Nephron (organoid): ENCODE results near the gene PRRC2B.

Experiments used
- H3K27ac Mint-ChIP-seq, 3 experiments: 2 replicates each; pipeline ENCODE4 v1.8.0; 2020; ENCODE audit warnings: mixed read lengths in 3 of 3, mild to moderate bottlenecking in 2 of 3, moderate library complexity in 1 of 3
- H3K27me3 Mint-ChIP-seq: 2 replicates; pipeline ENCODE4 v1.8.0; 2021; ENCODE audit warnings: low read depth, mild to moderate bottlenecking, moderate library complexity, mixed read lengths
- H3K36me3 Mint-ChIP-seq: 2 replicates; pipeline ENCODE4 v1.8.0; 2020; ENCODE audit warnings: low read depth, mixed read lengths
- H3K4me1 Mint-ChIP-seq: 2 replicates; pipeline ENCODE4 v1.8.0; 2020; ENCODE audit warnings: mixed read lengths
- H3K4me3 Mint-ChIP-seq, 3 experiments: 2 replicates each; pipeline ENCODE4 v1.8.0; 2020; ENCODE audit warnings: mild to moderate bottlenecking in 3 of 3, mixed read lengths in 3 of 3, moderate library complexity in 2 of 3
- H3K9me3 Mint-ChIP-seq: 2 replicates; pipeline ENCODE4 v1.8.0; 2020; ENCODE audit warnings: mixed read lengths
- CTCF ChIP-seq, 3 experiments: fragments of 200-600 bp; sonication (generic); IDR thresholded peaks; one replicate each; pipeline ENCODE4 v1.5.0; 2021; ENCODE audit warnings: antibody characterized with exemption in 3 of 3; ENCODE audit not compliant: unreplicated experiment in 3 of 3

Gene PRRC2B

GRCh38 chr9:131500939-131501541 lies 107.2 kb downstream of the PRRC2B start:
- Mint-ChIP-seq H3K36me3 (peaks cover 45% of the 10 kb centered on the region), H3K9me3 (no peaks in the 10 kb centered on the region), H3K27ac (peak overlapping the region; percentile 37 to 68 (median 49)), H3K4me1 (peaks cover 13% of the 10 kb centered on the region), H3K27me3 (no peaks in the 10 kb centered on the region), H3K4me3 (peak overlapping the region; percentile 81 to 90 (median 89))
- TF ChIP-seq CTCF (IDR thresholded peaks at IDR 0.05; ENCODE audit: unreplicated experiment in 3 of 3), result no peak

DNA sequence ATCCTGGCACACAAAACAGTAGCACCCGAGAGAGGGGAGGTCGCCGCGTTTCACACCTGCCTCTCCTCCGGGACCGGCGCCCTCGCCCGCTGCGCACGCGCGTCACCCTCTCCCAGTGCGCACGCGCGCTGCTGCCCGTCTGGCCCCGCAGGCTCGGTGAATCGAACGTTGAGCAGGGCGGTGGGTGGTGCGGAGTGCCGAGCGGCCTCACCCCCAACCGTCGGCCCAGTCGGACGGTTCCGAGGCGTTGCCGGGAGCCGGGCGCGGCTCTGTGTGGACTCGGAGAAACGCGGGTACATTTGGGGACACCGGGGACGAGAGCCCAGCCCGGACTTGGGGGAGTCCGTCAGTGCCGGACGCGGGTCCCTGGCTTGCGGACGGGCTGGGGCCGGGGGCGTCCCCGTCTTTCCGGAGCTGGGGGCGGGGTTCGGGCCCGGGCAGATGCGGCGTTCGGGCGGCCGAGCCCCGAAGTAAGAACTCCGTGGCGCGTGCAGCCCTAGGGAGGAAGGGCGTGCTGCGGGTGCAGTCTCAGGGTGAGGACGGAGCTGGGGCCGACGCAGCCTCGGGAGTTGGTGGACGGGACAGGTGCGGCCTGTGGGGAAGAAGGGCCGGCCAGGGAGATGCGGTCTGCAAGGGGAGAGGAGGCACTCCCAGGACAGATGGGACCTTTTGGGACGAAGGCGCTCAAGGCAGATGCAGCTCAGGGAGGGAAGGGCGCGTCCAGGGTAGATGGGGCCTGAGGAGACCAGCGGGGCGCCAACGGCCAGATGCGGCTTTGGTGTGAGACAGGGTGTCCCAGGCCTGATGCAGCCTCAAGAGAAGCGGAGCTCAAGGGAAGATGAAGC lies 109.1 kb downstream of the PRRC2B start, which contains the start of gene POMT1:
TSS of gene POMT1 (plus strand) at position 138 of the 845 bp plus-strand sequence. CDS start 1,301 bp downstream, outside the sequence.
- Mint-ChIP-seq H3K36me3 (peaks cover 42% of the 10 kb centered on the region), H3K4me1 (peaks cover 13% of the 10 kb centered on the region), H3K27ac (peak within 1 kb of the TSS; percentile 44 to 79 (median 57)), H3K27me3 (no peaks in the 10 kb centered on the region), H3K9me3 (no peaks in the 10 kb centered on the region), H3K4me3 (peak within 1 kb of the TSS; percentile 90 to 93 (median 93))
- no peak for TF ChIP-seq CTCF (IDR thresholded peaks at IDR 0.05; ENCODE audit: unreplicated experiment in 3 of 3)

DNA sequence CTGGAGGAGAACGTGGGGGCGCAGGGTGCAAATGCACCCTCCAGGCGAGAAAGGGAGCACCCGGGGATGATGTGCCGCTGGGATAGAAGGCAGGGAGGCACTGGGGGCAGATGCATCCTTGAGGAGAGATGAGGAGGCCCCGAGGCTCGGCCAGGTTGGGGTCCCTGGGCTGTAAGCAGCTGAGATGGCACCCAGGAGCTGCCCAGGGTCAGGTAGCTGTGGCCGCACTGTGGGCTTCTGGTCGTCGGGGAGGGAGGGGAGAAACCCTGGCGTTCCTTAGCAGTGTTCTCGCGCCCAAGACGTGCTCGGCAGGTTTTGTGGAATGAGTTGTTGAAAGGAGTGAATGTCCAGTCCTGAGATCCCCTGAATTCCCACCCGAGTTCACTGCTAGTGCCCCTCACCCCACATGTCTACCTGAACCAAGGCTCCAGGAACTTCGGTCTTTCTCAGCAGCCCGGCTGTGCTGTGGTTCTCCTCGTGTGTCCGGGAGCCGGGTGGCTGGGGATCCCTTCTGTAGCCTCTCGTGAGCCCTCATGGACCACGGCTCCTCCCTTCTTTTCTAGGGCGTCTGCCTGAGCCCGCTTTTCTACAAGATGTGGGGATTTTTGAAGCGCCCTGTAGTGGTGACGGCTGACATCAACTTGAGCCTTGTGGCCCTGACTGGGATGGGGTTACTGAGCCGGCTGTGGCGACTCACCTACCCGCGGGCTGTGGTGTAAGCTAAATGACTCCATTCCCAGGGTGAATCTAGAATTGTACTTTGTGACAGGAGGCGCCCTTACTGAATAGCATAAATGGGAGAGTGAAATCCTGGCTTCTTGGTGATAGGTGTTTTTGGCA lies 110.0 kb downstream of the PRRC2B start:
- Mint-ChIP-seq H3K4me1 (peaks cover 13% of the 10 kb centered on the region), H3K4me3 (peak overlapping the region; percentile 90 to 93 (median 93)), H3K36me3 (peaks cover 40% of the 10 kb centered on the region), H3K27me3 (no peaks in the 10 kb centered on the region), H3K27ac (peak overlapping the region in 2 of 3 experiments; percentile 57 to 62), H3K9me3 (no peaks in the 10 kb centered on the region)
- no peak for TF ChIP-seq CTCF (IDR thresholded peaks at IDR 0.05; ENCODE audit: unreplicated experiment in 3 of 3)

DNA sequence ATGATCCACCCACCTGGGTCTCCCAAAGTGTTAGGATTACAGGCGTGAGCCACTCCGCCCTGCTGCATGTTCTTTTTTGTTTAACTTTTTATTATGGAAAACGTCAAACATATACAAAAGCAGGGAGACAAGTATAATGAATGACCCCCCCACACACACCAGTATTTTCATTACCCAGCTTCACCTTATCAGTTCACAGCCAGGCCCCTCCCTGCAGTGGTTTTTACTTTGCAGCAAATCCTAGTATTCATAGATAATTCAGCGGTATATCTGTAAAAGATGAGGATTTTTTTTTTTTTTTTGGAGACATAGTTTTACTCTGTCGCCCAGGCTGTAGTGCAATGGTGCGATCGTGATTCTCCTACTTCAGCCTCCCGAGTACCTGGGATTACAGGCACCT lies 111.1 kb downstream of the PRRC2B start:
- no peak for TF ChIP-seq CTCF (IDR thresholded peaks at IDR 0.05; ENCODE audit: unreplicated experiment in 3 of 3)
- Mint-ChIP-seq H3K27ac (no peak overlapping the region), H3K9me3 (no peaks in the 10 kb centered on the region), H3K27me3 (no peaks in the 10 kb centered on the region), H3K36me3 (peaks cover 36% of the 10 kb centered on the region), H3K4me1 (peaks cover 13% of the 10 kb centered on the region), H3K4me3 (peak overlapping the region; percentile 90 to 93 (median 93))

GRCh38 chr9:131511416-131511815 lies 117.5 kb downstream of the PRRC2B start:
- H3K36me3 Mint-ChIP-seq, result peaks cover 40% of the 10 kb centered on the region
- H3K4me1 Mint-ChIP-seq, result no peaks in the 10 kb centered on the region
- H3K4me3 Mint-ChIP-seq, result no peak overlapping the region
- no peak for TF ChIP-seq CTCF (IDR thresholded peaks at IDR 0.05; ENCODE audit: unreplicated experiment in 3 of 3)
- H3K9me3 Mint-ChIP-seq, result no peaks in the 10 kb centered on the region
- H3K27me3 Mint-ChIP-seq, result no peaks in the 10 kb centered on the region
- H3K27ac Mint-ChIP-seq, result no peak overlapping the region
